A549 (cell line): ENCODE results near the gene ARHGEF28.

Experiments
- CTCF ChIP-seq: fragments of >200 bp; sonication (Bioruptor Twin); formaldehyde crosslinking; IDR thresholded peaks from 3 replicates; pipeline ENCODE4 v1.5.1; 2016
- EP300 ChIP-seq, 2 experiments: fragments of >200 bp; sonication (Bioruptor Twin); formaldehyde crosslinking; IDR thresholded peaks; 2 replicates in 1 of 2; 3 replicates in 1 of 2; pipeline ENCODE4 v1.6.1; 2016 to 2017
- HDAC2 ChIP-seq: fragments of 200-600 bp; sonication (generic); IDR thresholded peaks from 2 replicates; pipeline ENCODE4 v1.6.1; 2016
- KDM1A ChIP-seq: fragments of 200-600 bp; sonication (generic); IDR thresholded peaks from 2 replicates; pipeline ENCODE4 v1.6.1; 2016; ENCODE audit warnings: low read depth, mild to moderate bottlenecking
- KDM5A ChIP-seq: fragments of 200-600 bp; sonication (generic); IDR thresholded peaks from 2 replicates; pipeline ENCODE4 v1.6.1; 2016; ENCODE audit warnings: antibody characterized with exemption, mild to moderate bottlenecking
- MAX ChIP-seq: IDR thresholded peaks from 2 replicates; pipeline ENCODE4 v1.6.1; 2012
- POLR2A ChIP-seq: IDR thresholded peaks from 2 replicates; pipeline ENCODE4 v1.6.1; 2012; ENCODE audit warnings: mild to moderate bottlenecking, low read length
- RCOR1 ChIP-seq: fragments of 150-350 bp; IDR thresholded peaks from 2 replicates; pipeline ENCODE4 v1.6.1; 2014; ENCODE audit warnings: antibody characterized with exemption, low read length, low read depth
- REST ChIP-seq: fragments of 200-600 bp; sonication (generic); IDR thresholded peaks from 2 replicates; pipeline ENCODE4 v1.6.1; 2016; ENCODE audit warnings: antibody characterized with exemption, mild to moderate bottlenecking, moderate library complexity
- RNF2 ChIP-seq: fragments of 200-600 bp; sonication (generic); IDR thresholded peaks from 2 replicates; pipeline ENCODE4 v1.6.1; 2016; ENCODE audit warnings: low read depth, mild to moderate bottlenecking, antibody characterized with exemption, moderate library complexity, borderline replicate concordance
- USF2 ChIP-seq: fragments of 450-650 bp; IDR thresholded peaks from 2 replicates; pipeline ENCODE4 v1.6.1; 2014; ENCODE audit warnings: antibody characterized with exemption

- TF ChIP-seq USF2 (no peak), HDAC2 (no peak), MAX (no peak), CTCF (no peak), EP300 (IDR thresholded peaks at IDR 0.05) (no peak), KDM5A (no peak), REST (no peak), RNF2 (no peak), RCOR1 (no peak), KDM1A (no peak), POLR2A (no peak)
Measured at GRCh38 chr5:73814233-73814846, 188.3 kb downstream of the ARHGEF28 start.
